RPMI8226 (cell line): Measurements from ENCODE around the gene SAMD4B.
"Not testable (repeated sequence)": the region's sequence is repeated elsewhere in the genome, so short reads cannot be mapped to it uniquely, and the experiment has no call there.

Source experiments
- DNase-seq: peaks from one replicate; pipeline ENCODE4 v3.0.0-alpha.2; 2015

Gene SAMD4B

GRCh38 chr19:39336483-39336882 lies 5.7 kb upstream of the SAMD4B start:
- no peak for DNase-seq

- no peak for DNase-seq
Measured at GRCh38 chr19:39339674-39340073, 2.5 kb upstream of the SAMD4B start.

- DNase-seq = not testable (repeated sequence)
Measured at GRCh38 chr19:39340156-39340555, 2.1 kb upstream of the SAMD4B start.

GRCh38 chr19:39341129-39341718 lies 997 bp upstream of the SAMD4B start:
- peak; percentile 13 for DNase-seq

GRCh38 chr19:39342647-39343305 lies 555 bp downstream of the SAMD4B start:
- no peak for DNase-seq

GRCh38 chr19:39345956-39346355 lies 3.7 kb downstream of the SAMD4B start:
- DNase-seq = no peak

- DNase-seq = no peak
Measured at GRCh38 chr19:39347332-39348164, 5.3 kb downstream of the SAMD4B start.

- DNase-seq = no peak
Measured at GRCh38 chr19:39349326-39349725, 7.1 kb downstream of the SAMD4B start.

GRCh38 chr19:39350156-39350555 lies 7.9 kb downstream of the SAMD4B start:
- no peak for DNase-seq

- no peak for DNase-seq
Measured at GRCh38 chr19:39351537-39352064, 9.4 kb downstream of the SAMD4B start.

GRCh38 chr19:39352381-39353255 lies 10.4 kb downstream of the SAMD4B start:
- DNase-seq = no peak

- DNase-seq = no peak
Measured at GRCh38 chr19:39355253-39355652, 13.0 kb downstream of the SAMD4B start.

- DNase-seq = no peak
Measured at GRCh38 chr19:39356073-39356472, 13.9 kb downstream of the SAMD4B start.

GRCh38 chr19:39356647-39357046 lies 14.4 kb downstream of the SAMD4B start:
- DNase-seq = no peak

- no peak for DNase-seq
Measured at GRCh38 chr19:39359026-39359425, 16.8 kb downstream of the SAMD4B start.

GRCh38 chr19:39360599-39360998 lies 18.4 kb downstream of the SAMD4B start:
- DNase-seq = no peak

GRCh38 chr19:39362682-39363657 lies 20.7 kb downstream of the SAMD4B start:
- DNase-seq = no peak

- DNase-seq = peak; percentile 36
Measured at GRCh38 chr19:39363901-39364457, 21.8 kb downstream of the SAMD4B start.

GRCh38 chr19:39365531-39365930 lies 23.3 kb downstream of the SAMD4B start:
- DNase-seq = no peak

GRCh38 chr19:39369200-39369599 lies 27.0 kb downstream of the SAMD4B start:
- no peak for DNase-seq

GRCh38 chr19:39370735-39371134 lies 28.5 kb downstream of the SAMD4B start:
- DNase-seq = no peak
